Stomach (tissue), 4 donors: ENCODE results near the gene OOSP3.

Experiments
- POLR2A ChIP-seq, 4 donors: fragments of 450-650 bp; IDR thresholded peaks; one replicate each; pipeline ENCODE4 v1.6.1; 2016; ENCODE audit warnings: antibody characterized with exemption in 4 of 4, control low read depth in 2 of 4, mild to moderate bottlenecking in 1 of 4, moderate library complexity in 1 of 4
- POLR2AphosphoS5 ChIP-seq, 3 donors: sonication (generic); formaldehyde crosslinking; IDR thresholded peaks; one replicate each; pipeline ENCODE4 v1.6.1; 2016; ENCODE audit warnings: antibody characterized with exemption in 3 of 3

GRCh38 chr11:59944720-59945119 lies 66.1 kb downstream of the OOSP3 start:
- no peak for TF ChIP-seq POLR2AphosphoS5 (IDR thresholded peaks at IDR 0.05)
- no peak for TF ChIP-seq POLR2A (IDR thresholded peaks at IDR 0.05)
